WTC11 (cell line): Measurements from ENCODE around the gene TMEM132E.

Source experiments
- FOXP1 ChIP-seq: sonication (generic); formaldehyde crosslinking; IDR thresholded peaks from 2 replicates; pipeline ENCODE4 v1.8.0; 2022; ENCODE audit warnings: missing genetic modification reagents, mild to moderate bottlenecking, moderate library complexity, borderline replicate concordance
- TCF7 ChIP-seq: sonication (generic); formaldehyde crosslinking; IDR thresholded peaks from 2 replicates; pipeline ENCODE4 v1.8.0; 2022; ENCODE audit warnings: mild to moderate bottlenecking, low read depth, missing genetic modification reagents, moderate library complexity
- TP53 ChIP-seq: sonication (generic); formaldehyde crosslinking; IDR thresholded peaks from 2 replicates; pipeline ENCODE4 v1.8.1; 2023; ENCODE audit warnings: mild to moderate bottlenecking, missing genetic modification reagents
- ZNF263 ChIP-seq: sonication (generic); formaldehyde crosslinking; IDR thresholded peaks from 2 replicates; pipeline ENCODE4 v1.8.1; 2022; ENCODE audit warnings: low read depth, mild to moderate bottlenecking, moderate library complexity, missing genetic modification reagents
- ZNF416 ChIP-seq: fragments of 250-450 bp; sonication (Bioruptor Pico); IDR thresholded peaks from 2 replicates; pipeline ENCODE4 v1.9.0; 2021; ENCODE audit warnings: mild to moderate bottlenecking, inconsistent platforms
- TF ChIP-seq, protein P1 (sequence below): fragments of 200-600 bp; IDR thresholded peaks from 2 replicates; pipeline ENCODE4 v1.8.0; 2022; ENCODE audit warnings: antibody characterized with exemption
- TF ChIP-seq, protein P2 (sequence below): sonication (generic); formaldehyde crosslinking; IDR thresholded peaks from 2 replicates; pipeline ENCODE4 v1.8.1; 2022; ENCODE audit warnings: low read depth, mild to moderate bottlenecking, moderate library complexity, missing genetic modification reagents, borderline replicate concordance
- TF ChIP-seq, protein P3 (sequence below): sonication (generic); formaldehyde crosslinking; IDR thresholded peaks from 2 replicates; pipeline ENCODE4 v1.8.0; 2022; ENCODE audit warnings: mild to moderate bottlenecking, missing genetic modification reagents

- TF ChIP-seq, protein P1, sequence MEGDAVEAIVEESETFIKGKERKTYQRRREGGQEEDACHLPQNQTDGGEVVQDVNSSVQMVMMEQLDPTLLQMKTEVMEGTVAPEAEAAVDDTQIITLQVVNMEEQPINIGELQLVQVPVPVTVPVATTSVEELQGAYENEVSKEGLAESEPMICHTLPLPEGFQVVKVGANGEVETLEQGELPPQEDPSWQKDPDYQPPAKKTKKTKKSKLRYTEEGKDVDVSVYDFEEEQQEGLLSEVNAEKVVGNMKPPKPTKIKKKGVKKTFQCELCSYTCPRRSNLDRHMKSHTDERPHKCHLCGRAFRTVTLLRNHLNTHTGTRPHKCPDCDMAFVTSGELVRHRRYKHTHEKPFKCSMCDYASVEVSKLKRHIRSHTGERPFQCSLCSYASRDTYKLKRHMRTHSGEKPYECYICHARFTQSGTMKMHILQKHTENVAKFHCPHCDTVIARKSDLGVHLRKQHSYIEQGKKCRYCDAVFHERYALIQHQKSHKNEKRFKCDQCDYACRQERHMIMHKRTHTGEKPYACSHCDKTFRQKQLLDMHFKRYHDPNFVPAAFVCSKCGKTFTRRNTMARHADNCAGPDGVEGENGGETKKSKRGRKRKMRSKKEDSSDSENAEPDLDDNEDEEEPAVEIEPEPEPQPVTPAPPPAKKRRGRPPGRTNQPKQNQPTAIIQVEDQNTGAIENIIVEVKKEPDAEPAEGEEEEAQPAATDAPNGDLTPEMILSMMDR = no peak
- TF ChIP-seq, protein P2, sequence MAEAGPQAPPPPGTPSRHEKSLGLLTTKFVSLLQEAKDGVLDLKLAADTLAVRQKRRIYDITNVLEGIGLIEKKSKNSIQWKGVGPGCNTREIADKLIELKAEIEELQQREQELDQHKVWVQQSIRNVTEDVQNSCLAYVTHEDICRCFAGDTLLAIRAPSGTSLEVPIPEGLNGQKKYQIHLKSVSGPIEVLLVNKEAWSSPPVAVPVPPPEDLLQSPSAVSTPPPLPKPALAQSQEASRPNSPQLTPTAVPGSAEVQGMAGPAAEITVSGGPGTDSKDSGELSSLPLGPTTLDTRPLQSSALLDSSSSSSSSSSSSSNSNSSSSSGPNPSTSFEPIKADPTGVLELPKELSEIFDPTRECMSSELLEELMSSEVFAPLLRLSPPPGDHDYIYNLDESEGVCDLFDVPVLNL (CRISPR knock-in tag) = no peak
- TF ChIP-seq FOXP1 (CRISPR knock-in tag) (no peak), ZNF416 (CRISPR knock-in tag) (no peak), ZNF263 (CRISPR knock-in tag) (no peak), TCF7 (CRISPR knock-in tag) (no peak), TP53 (CRISPR knock-in tag) (no peak)
- TF ChIP-seq, protein P3, sequence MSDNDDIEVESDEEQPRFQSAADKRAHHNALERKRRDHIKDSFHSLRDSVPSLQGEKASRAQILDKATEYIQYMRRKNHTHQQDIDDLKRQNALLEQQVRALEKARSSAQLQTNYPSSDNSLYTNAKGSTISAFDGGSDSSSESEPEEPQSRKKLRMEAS (CRISPR knock-in tag) = no peak
Measured at GRCh38 chr17:34609210-34609609, 29.8 kb downstream of the TMEM132E start.
